Tibial nerve (tissue), 4 donors: ENCODE results near the gene AKR1C2. TPM values are rescaled to one million over a fixed set of nuclear protein-coding genes. Genes with fewer than 3 reads are reported as not detected.
"Not testable (repeated sequence)": the region's sequence is repeated elsewhere in the genome, so short reads cannot be mapped to it uniquely, and the experiment has no call there.

ENCODE experiments used
- DNase-seq, 2 donors: peaks; one replicate each; pipeline ENCODE4 v3.0.0-alpha.2; 2019; ENCODE audit warnings: low spot score in 2 of 2
- H3K27ac ChIP-seq, 4 donors: fragments of 200-600 bp; sonication (generic) in 3 of 4; one replicate each; pipeline ENCODE4 v1.5.1; 2017 to 2019; ENCODE audit warnings: mild to moderate bottlenecking in 1 of 4
- H3K27me3 ChIP-seq, 2 donors: fragments of 200-600 bp; sonication (generic) in 1 of 2; one replicate each; pipeline versions ENCODE4 v1.5.1 to v1.6.0; 2017 to 2019
- H3K36me3 ChIP-seq, 3 donors: fragments of 200-600 bp; sonication (generic); one replicate each; pipeline ENCODE4 v1.5.1; 2018 to 2019
- H3K4me1 ChIP-seq, 4 donors: fragments of 200-600 bp; sonication (generic) in 3 of 4; one replicate each; pipeline ENCODE4 v1.5.1; 2017 to 2019
- H3K4me3 ChIP-seq, 4 donors: fragments of 200-600 bp; sonication (generic) in 3 of 4; one replicate each; pipeline ENCODE4 v1.5.1; 2017 to 2019; ENCODE audit warnings: mild to moderate bottlenecking in 1 of 4, moderate library complexity in 1 of 4
- H3K9me3 ChIP-seq, 4 donors: fragments of 200-600 bp; sonication (generic) in 3 of 4; one replicate each; pipeline ENCODE4 v1.5.1; 2017 to 2019
- CTCF ChIP-seq, 5 experiments: fragments of 200-600 bp in 3 of 5; fragments of 450-650 bp in 2 of 5; sonication (generic) in 3 of 5; IDR thresholded peaks; one replicate each; pipeline ENCODE4 v1.5.1; 2016 to 2019; ENCODE audit warnings: antibody characterized with exemption in 5 of 5, mild to moderate bottlenecking in 3 of 5, moderate library complexity in 2 of 5
- EP300 ChIP-seq, 2 donors: sonication (generic); formaldehyde crosslinking; IDR thresholded peaks; one replicate each; pipeline ENCODE4 v1.6.1; 2017; ENCODE audit warnings: antibody characterized with exemption in 2 of 2, mild to moderate bottlenecking in 1 of 2
- POLR2A ChIP-seq, 2 donors: fragments of 450-650 bp; IDR thresholded peaks; one replicate each; pipeline ENCODE4 v1.6.1; 2017; ENCODE audit warnings: antibody characterized with exemption in 2 of 2, mild to moderate bottlenecking in 2 of 2, moderate library complexity in 2 of 2
- WGBS, 2 donors: methylation state at CpG; one replicate each; pipeline ENCODE4 v1.1.5; 2018; 5-methylcytosine and 5-hydroxymethylcytosine counted together
- total RNA-seq, 4 donors: library from RNA; depleted of rRNA; stranded (reverse); fragments of >200 nt; gene quantifications; one replicate each; pipeline ENCODE4 v1.1.0, GENCODE V29; 2016

The AKR1C2 gene
- total RNA-seq, 4 donors from 2014 or later, result 24.7 to 52.2 (median 39.6) TPM

- peaks cover 0 to 8% (median 0%) of the 10 kb centered on the region in 3 donors for H3K36me3 ChIP-seq
- WGBS, 2 donors, result 47 to 49% methylated on average over 14 of the region's 14 CpGs
- no peaks in the 10 kb centered on the region for H3K9me3 ChIP-seq
- TF ChIP-seq POLR2A (IDR thresholded peaks at IDR 0.05), result no peak
- peak in 1 of 2 donors; percentile 38 for TF ChIP-seq EP300 (IDR thresholded peaks at IDR 0.05)
- peak in 4 of 5 experiments; percentile 16 to 58 (median 34) for TF ChIP-seq CTCF (IDR thresholded peaks at IDR 0.05)
- H3K27ac ChIP-seq, result peak overlapping the region in 3 of 4 donors; percentile 37 to 77 (median 70)
- H3K27me3 ChIP-seq, result no peaks in the 10 kb centered on the region
- DNase-seq, result peak; percentile 16 to 34
- H3K4me3 ChIP-seq, result no peak overlapping the region
- H3K4me1 ChIP-seq, result peaks cover 0 to 16% (median 0%) of the 10 kb centered on the region in 4 donors
Measured at GRCh38 chr10:4981722-4982471, 21.8 kb downstream of the AKR1C2 start.

- H3K9me3 ChIP-seq, result no peaks in the 10 kb centered on the region
- peaks cover 0 to 16% (median 0%) of the 10 kb centered on the region in 4 donors for H3K4me1 ChIP-seq
- no peak for DNase-seq
- H3K27ac ChIP-seq, result peak overlapping the region in 1 of 4 donors; percentile 77
- peaks cover 0 to 9% (median 0%) of the 10 kb centered on the region in 3 donors for H3K36me3 ChIP-seq
- H3K4me3 ChIP-seq, result no peak overlapping the region
- TF ChIP-seq EP300 (IDR thresholded peaks at IDR 0.05), result no peak
- no peak for TF ChIP-seq POLR2A (IDR thresholded peaks at IDR 0.05)
- TF ChIP-seq CTCF (IDR thresholded peaks at IDR 0.05), result no peak
- WGBS, 2 donors, result 69 to 70% methylated on average over 2 of the region's 2 CpGs
- no peaks in the 10 kb centered on the region for H3K27me3 ChIP-seq
Measured at GRCh38 chr10:4980793-4981192, 22.9 kb downstream of the AKR1C2 start.

- H3K27me3 ChIP-seq, result no peaks in the 10 kb centered on the region
- H3K4me1 ChIP-seq, result peaks cover 0 to 9% (median 0%) of the 10 kb centered on the region in 4 donors
- H3K36me3 ChIP-seq, result peaks cover 0 to 9% (median 0%) of the 10 kb centered on the region in 3 donors
- no peak overlapping the region for H3K27ac ChIP-seq
- H3K4me3 ChIP-seq, result no peak overlapping the region
- no peaks in the 10 kb centered on the region for H3K9me3 ChIP-seq
- 93 to 94% methylated on average over 4 of the region's 4 CpGs for whole genome bisulfite sequencing, 2 donors
- DNase-seq, result no peak
- TF ChIP-seq CTCF (IDR thresholded peaks at IDR 0.05), result no peak
- TF ChIP-seq POLR2A (IDR thresholded peaks at IDR 0.05), result no peak
- no peak for TF ChIP-seq EP300 (IDR thresholded peaks at IDR 0.05)
Measured at GRCh38 chr10:4978870-4979269, 24.8 kb downstream of the AKR1C2 start.

GRCh38 chr10:4977025-4977424 is 26.6 kb downstream of the AKR1C2 start:
- no peak for DNase-seq
- Histone ChIP-seq H3K4me3 (no peak overlapping the region), H3K4me1 (peaks cover 0 to 9% (median 0%) of the 10 kb centered on the region in 4 donors), H3K27me3 (no peaks in the 10 kb centered on the region), H3K27ac (no peak overlapping the region), H3K9me3 (no peaks in the 10 kb centered on the region), H3K36me3 (peaks cover 0 to 18% (median 0%) of the 10 kb centered on the region in 3 donors)
- no peak for TF ChIP-seq EP300 (IDR thresholded peaks at IDR 0.05)
- TF ChIP-seq POLR2A (IDR thresholded peaks at IDR 0.05), result no peak
- no peak for TF ChIP-seq CTCF (IDR thresholded peaks at IDR 0.05)

- not testable (repeated sequence) for H3K27ac ChIP-seq, H3K4me3 ChIP-seq, H3K9me3 ChIP-seq, DNase-seq, H3K27me3 ChIP-seq, H3K4me1 ChIP-seq
- peaks cover 0 to 28% (median 0%) of the 10 kb centered on the region in 3 donors for H3K36me3 ChIP-seq
Measured at GRCh38 chr10:4974400-4974799, 29.3 kb downstream of the AKR1C2 start.

- not testable (repeated sequence) for H3K4me3 ChIP-seq, DNase-seq, H3K27ac ChIP-seq, H3K27me3 ChIP-seq, H3K9me3 ChIP-seq, H3K4me1 ChIP-seq
- H3K36me3 ChIP-seq, result peaks cover 0 to 39% (median 0%) of the 10 kb centered on the region in 3 donors
- 100% methylated on average over 1 of the region's 1 CpG; no CpG with 5 or more reads in 1 of the 2 donors for WGBS, 2 donors
Measured at GRCh38 chr10:4973294-4973693, 30.4 kb downstream of the AKR1C2 start.

- not testable (repeated sequence) for H3K27me3 ChIP-seq, H3K4me3 ChIP-seq, H3K27ac ChIP-seq, H3K9me3 ChIP-seq, H3K4me1 ChIP-seq, DNase-seq
- H3K36me3 ChIP-seq, result peaks cover 0 to 37% (median 0%) of the 10 kb centered on the region in 3 donors
- WGBS, 2 donors, result 94 to 95% methylated on average over 11 of the region's 18 CpGs
Measured at GRCh38 chr10:4972369-4973142, 31.1 kb downstream of the AKR1C2 start.

GRCh38 chr10:4970362-4970761 is 33.3 kb downstream of the AKR1C2 start:
- WGBS, 2 donors, result 95 to 100% methylated on average over 2 of the region's 2 CpGs
- DNase-seq, H3K9me3 ChIP-seq, H3K27me3 ChIP-seq, H3K4me3 ChIP-seq, H3K27ac ChIP-seq, H3K4me1 ChIP-seq: not testable (repeated sequence)
- H3K36me3 ChIP-seq, result peaks cover 0 to 30% (median 0%) of the 10 kb centered on the region in 3 donors
